Measurements from ENCODE around the gene JAM2. TPM values are rescaled to one million over a fixed set of nuclear protein-coding genes. Genes with fewer than 3 reads are reported as not detected.

The JAM2 gene
- polyA plus RNA-seq, 2 of the 4 experiments (the other 2 are of a cell fraction): 0.01 TPM

GRCh38 chr21:25760677-25761076, 121.6 kb downstream of the JAM2 start:
- DNase-seq (ENCODE audit: low read depth in 1 of 2, low spot score in 1 of 2): no peak
- Histone ChIP-seq H3K4me1 (no peaks in the 10 kb centered on the region), H3K4me3 (no peak overlapping the region), H3K4me2 (no peak overlapping the region), H3K27ac (no peak overlapping the region), H3K9me3 (no peaks in the 10 kb centered on the region)
- 80% methylated on average over 1 of the region's 1 CpG for whole genome bisulfite sequencing (ENCODE audit: missing lambda C conversion rate)
- ATAC-seq: no peak
- no peak for FAIRE-seq
- no peak for TF ChIP-seq SREBF2 (IDR thresholded peaks at IDR 0.05)
- no peak for TF ChIP-seq HEYL (CRISPR knock-in tag; IDR thresholded peaks at IDR 0.05)
- TF ChIP-seq MAFK (IDR thresholded peaks at IDR 0.05; ENCODE audit: partially characterized antibody): no peak
- no peak for TF ChIP-seq RFX5 (IDR thresholded peaks at IDR 0.05)
- TF ChIP-seq MAX (IDR thresholded peaks at IDR 0.05): no peak
- no peak for TF ChIP-seq USF2 (IDR thresholded peaks at IDR 0.05)
- no peak for TF ChIP-seq RNF2 (IDR thresholded peaks at IDR 0.05; ENCODE audit: borderline replicate concordance, low read depth)
- no peak for TF ChIP-seq ZNF302 (CRISPR knock-in tag; IDR thresholded peaks at IDR 0.05)
- no peak for TF ChIP-seq E2F6 (IDR thresholded peaks at IDR 0.05; ENCODE audit: borderline replicate concordance, low read depth)
- no peak for TF ChIP-seq POLR2A (IDR thresholded peaks at IDR 0.05; ENCODE audit: low read length)
- no peak for TF ChIP-seq HOXB13 (CRISPR knock-in tag; IDR thresholded peaks at IDR 0.05; ENCODE audit: low read depth)
- CTCF ChIA-PET: interaction anchor here (0.6 kb wide), 1 partner anchor 13 kb away, joined by 3 read pairs; no protein-coding TSS in a partner anchor
- POLR2A ChIA-PET: no interaction called here

GRCh38 chr21:25764065-25764464, 125.0 kb downstream of the JAM2 start:
- no peaks in the 10 kb centered on the region for H3K9me3 ChIP-seq
- no peak for ATAC-seq
- 91% methylated on average over 3 of the region's 3 CpGs for WGBS (ENCODE audit: missing lambda C conversion rate)
- no peaks in the 10 kb centered on the region for H3K4me1 ChIP-seq
- FAIRE-seq: no peak
- TF ChIP-seq BHLHE40 (IDR thresholded peaks at IDR 0.05; ENCODE audit: low read depth, low read length): no peak
- no peak for TF ChIP-seq POLR2AphosphoS2 (conservative IDR thresholded peaks at IDR 0.05; ENCODE audit: low read length)
- no peak for TF ChIP-seq CHD4 (IDR thresholded peaks at IDR 0.05; ENCODE audit: borderline replicate concordance)
- TF ChIP-seq POLR2A (IDR thresholded peaks at IDR 0.05; ENCODE audit: low read length): no peak
- no peak for TF ChIP-seq TP53 (CRISPR knock-in tag; IDR thresholded peaks at IDR 0.05)
- ChIA-PET CTCF (interaction anchor here (1.2 kb wide), 1 partner anchor 44 kb away, joined by 3 read pairs; no protein-coding TSS in a partner anchor), POLR2A (no interaction called here)
- H3K27ac ChIP-seq: no peak overlapping the region
- H3K4me2 ChIP-seq: no peak overlapping the region
- no peak for DNase-seq (ENCODE audit: low read depth in 1 of 2, low spot score in 1 of 2)
- H3K4me3 ChIP-seq: no peak overlapping the region

Other genes with a start within 250 kb of the JAM2 start
- gene MRPL39, start 31.8 kb upstream of the JAM2 start, polyA plus RNA-seq (2011; rRNA removed): 28.2 and 43.7 TPM in 2 replicates
- 35.5 to 40.3 TPM (median 36.8 TPM) in 3 replicates for gene MRPL39, start 31.8 kb upstream of the JAM2 start, polyA plus RNA-seq (2017; fragmentation: RNase III; extraction: RNeasy Plus Mini Kit Qiagen cat#74134 plus additional on column Dnase treatment)
- gene ATP5PF, start 95.6 kb downstream of the JAM2 start, polyA plus RNA-seq (2011; rRNA removed): 143 and 202 TPM in 2 replicates
- gene ATP5PF, start 95.6 kb downstream of the JAM2 start, polyA plus RNA-seq (2017; fragmentation: RNase III; extraction: RNeasy Plus Mini Kit Qiagen cat#74134 plus additional on column Dnase treatment): 221 to 227 TPM (median 224 TPM) in 3 replicates
- gene GABPA, start 95.7 kb downstream of the JAM2 start, polyA plus RNA-seq (2011; rRNA removed): 17.3 and 20.0 TPM in 2 replicates
- 6.9 to 7.3 TPM (median 7.1 TPM) in 3 replicates for gene GABPA, start 95.7 kb downstream of the JAM2 start, polyA plus RNA-seq (2017; fragmentation: RNase III; extraction: RNeasy Plus Mini Kit Qiagen cat#74134 plus additional on column Dnase treatment)